Tongue (tissue), 2 donors: ENCODE measurements around the gene PTPN13. TPM values are rescaled to one million over a fixed set of nuclear protein-coding genes. Genes with fewer than 3 reads are reported as not detected.

ENCODE experiments used
- DNase-seq: peaks from one replicate; pipeline ENCODE4 v3.0.0-alpha.2; 2015
- total RNA-seq: library from RNA; depleted of rRNA; stranded (reverse); fragments of >200 nt; gene quantifications from one replicate; pipeline ENCODE4 v1.2.3, GENCODE V29; 2014

Gene PTPN13
- total RNA-seq, 1 donor from 2014 or later: 32.8 TPM

GRCh38 chr4:86587381-86588140 is 6.6 kb upstream of the PTPN13 start:
- DNase-seq: no peak

GRCh38 chr4:86592553-86593249 is 1.4 kb upstream of the PTPN13 start:
- no peak for DNase-seq

GRCh38 chr4:86594559-86595425 is 677 bp downstream of the PTPN13 start:
- peak; percentile 60 for DNase-seq

- peak; percentile 29 for DNase-seq
These were observed 1.3 kb downstream of the PTPN13 start for GRCh38 chr4:86595426-86595805.

- no peak for DNase-seq
These were observed 2.7 kb downstream of the PTPN13 start for GRCh38 chr4:86596807-86597206.

GRCh38 chr4:86600007-86600653 is 6.0 kb downstream of the PTPN13 start:
- DNase-seq: no peak

- no peak for DNase-seq
These were observed 9.3 kb downstream of the PTPN13 start for GRCh38 chr4:86603311-86603885.

- no peak for DNase-seq
These were observed 12.7 kb downstream of the PTPN13 start for GRCh38 chr4:86606809-86607208.

- DNase-seq: no peak
These were observed 14.8 kb downstream of the PTPN13 start for GRCh38 chr4:86608757-86609375.

- no peak for DNase-seq
These were observed 17.6 kb downstream of the PTPN13 start for GRCh38 chr4:86611757-86612156.

GRCh38 chr4:86613734-86614133 is 19.6 kb downstream of the PTPN13 start:
- DNase-seq: no peak

- no peak for DNase-seq
These were observed 20.8 kb downstream of the PTPN13 start for GRCh38 chr4:86614865-86615264.

GRCh38 chr4:86615501-86615900 is 21.4 kb downstream of the PTPN13 start:
- no peak for DNase-seq

GRCh38 chr4:86619656-86620055 is 25.5 kb downstream of the PTPN13 start:
- no peak for DNase-seq

GRCh38 chr4:86621435-86621834 is 27.3 kb downstream of the PTPN13 start:
- DNase-seq: no peak

GRCh38 chr4:86626066-86626465 is 32.0 kb downstream of the PTPN13 start:
- peak; percentile 2 for DNase-seq

GRCh38 chr4:86627462-86628135 is 33.5 kb downstream of the PTPN13 start:
- DNase-seq: no peak

- no peak for DNase-seq
These were observed 36.5 kb downstream of the PTPN13 start for GRCh38 chr4:86630629-86631028.

- no peak for DNase-seq
These were observed 37.1 kb downstream of the PTPN13 start for GRCh38 chr4:86631166-86631565.

- peak; percentile 15 for DNase-seq
These were observed 39.7 kb downstream of the PTPN13 start for GRCh38 chr4:86633854-86634253.

- DNase-seq: no peak
These were observed 46.4 kb downstream of the PTPN13 start for GRCh38 chr4:86640469-86640868.
